SK-N-SH (cell line): ENCODE results near the gene SMPD3. TPM values are rescaled to one million over a fixed set of nuclear protein-coding genes. Genes with fewer than 3 reads are reported as not detected.

Experiments
- CTCF ChIA-PET: fragments of 300-600, 350-600 bp; formaldehyde crosslinking; extraction: SDS; loops from one replicate; lab custom pipeline; 2021; lab: Yijun Ruan, JAX
- POLR2A ChIA-PET: fragments of 350-600 bp; sonication (Branson Sonifier 250); formaldehyde crosslinking; extraction: SDS; loops from one replicate; lab custom pipeline; 2020; ENCODE audit warnings: antibody characterized with exemption, inconsistent platforms; lab: Yijun Ruan, JAX
- DNase-seq: peaks from one replicate; pipeline ENCODE4 v3.0.0; 2012
- H2AFZ ChIP-seq: fragments of 200-600 bp; sonication (generic); 2 replicates; pipeline ENCODE4 v1.8.1; 2016; ENCODE audit warnings: antibody characterized with exemption, mild to moderate bottlenecking, low read depth
- H3F3A ChIP-seq: fragments of 200-600 bp; sonication (generic); replicated peaks from 2 replicates; pipeline ENCODE3; 2016; ENCODE audit warnings: antibody characterized with exemption, mild to moderate bottlenecking; ENCODE audit not compliant: insufficient read depth
- H3K27ac ChIP-seq, 2 experiments: fragments of 200-500 bp in 1 of 2; fragments of 200-600 bp in 1 of 2; sonication (Bioruptor generic) in 1 of 2; sonication (generic), shearing (Covaris generic) in 1 of 2; 2 replicates each; pipeline versions ENCODE4 v1.5.1 to v1.6.1; 2014 to 2016; ENCODE audit warnings: low read depth in 2 of 2, inconsistent platforms in 1 of 2, low read length in 1 of 2, mild to moderate bottlenecking in 1 of 2, mixed read lengths in 1 of 2
- H3K27me3 ChIP-seq: fragments of 200-600 bp; sonication (generic), shearing (Covaris generic); 2 replicates; pipeline ENCODE4 v1.6.1; 2016; ENCODE audit warnings: mixed run types; ENCODE audit not compliant: insufficient read depth
- H3K36me3 ChIP-seq, 2 experiments: fragments of 200-500 bp in 1 of 2; fragments of 200-600 bp in 1 of 2; sonication (Bioruptor generic) in 1 of 2; sonication (generic) in 1 of 2; replicated peaks in 1 of 2; 2 replicates each; pipeline versions ENCODE3 to v1.5.1; 2014 to 2016; ENCODE audit warnings: low read length in 1 of 2, mild to moderate bottlenecking in 1 of 2; ENCODE audit not compliant: insufficient read depth in 2 of 2, control insufficient read depth in 1 of 2
- H3K4me1 ChIP-seq, 2 experiments: fragments of 200-500 bp in 1 of 2; fragments of 200-600 bp in 1 of 2; sonication (Bioruptor generic) in 1 of 2; sonication (generic), shearing (Covaris generic) in 1 of 2; 2 replicates each; pipeline versions ENCODE4 v1.5.1 to v1.6.1; 2014 to 2016; ENCODE audit warnings: low read depth in 1 of 2, low read length in 1 of 2, mixed run types in 1 of 2; ENCODE audit not compliant: insufficient read depth in 2 of 2, control insufficient read depth in 1 of 2
- H3K4me2 ChIP-seq: fragments of 200-600 bp; sonication (generic), shearing (Covaris generic); 2 replicates; pipeline ENCODE4 v1.6.1; 2017; ENCODE audit warnings: mixed run types
- H3K4me3 ChIP-seq, 2 experiments: fragments of 200-500 bp in 1 of 2; fragments of 200-600 bp in 1 of 2; sonication (Bioruptor generic) in 1 of 2; sonication (generic), shearing (Covaris generic) in 1 of 2; 2 replicates each; pipeline versions ENCODE4 v1.5.1 to v1.8.1; 2014 to 2016; ENCODE audit warnings: low read depth in 2 of 2, inconsistent platforms in 1 of 2, low read length in 1 of 2, mild to moderate bottlenecking in 1 of 2, mixed read lengths in 1 of 2, moderate library complexity in 1 of 2
- H3K79me2 ChIP-seq: fragments of 200-600 bp; sonication (generic); 2 replicates; pipeline ENCODE4 v1.8.1; 2017; ENCODE audit warnings: mild to moderate bottlenecking; ENCODE audit not compliant: insufficient read depth
- H3K9ac ChIP-seq: fragments of 200-600 bp; sonication (generic); 2 replicates; pipeline ENCODE4 v1.6.1; 2017; ENCODE audit warnings: mixed run types
- H3K9me2 ChIP-seq: fragments of 200-600 bp; sonication (generic); 2 replicates; pipeline ENCODE4 v1.6.1; 2017; ENCODE audit warnings: mixed run types
- H3K9me3 ChIP-seq: fragments of 200-600 bp; sonication (generic); 2 replicates; pipeline ENCODE4 v1.6.1; 2017; ENCODE audit warnings: mixed run types, mild to moderate bottlenecking, moderate library complexity
- H4K20me1 ChIP-seq: fragments of 200-600 bp; sonication (generic); 2 replicates; pipeline ENCODE4 v1.6.1; 2017; ENCODE audit warnings: mild to moderate bottlenecking, mixed run types; ENCODE audit not compliant: insufficient read depth
- CHD2 ChIP-seq: fragments of 150-350 bp; IDR thresholded peaks from 2 replicates; pipeline ENCODE4 v1.6.1; 2018; ENCODE audit warnings: low read length; ENCODE audit not compliant: partially characterized antibody
- EZH2phosphoT487 ChIP-seq: fragments of 200-600 bp; sonication (generic); IDR thresholded peaks from 2 replicates; pipeline ENCODE4 v1.6.1; 2017; ENCODE audit warnings: low read depth, mixed run types, mild to moderate bottlenecking, antibody characterized with exemption, moderate library complexity, borderline replicate concordance
- FOSL2 ChIP-seq: IDR thresholded peaks from 2 replicates; pipeline ENCODE4 v1.4.0; 2012; ENCODE audit warnings: low read depth, mild to moderate bottlenecking, moderate library complexity, borderline replicate concordance
- GABPA ChIP-seq: IDR thresholded peaks from 2 replicates; pipeline ENCODE4 v1.4.0; 2012; ENCODE audit warnings: low read depth, mild to moderate bottlenecking
- GATA2 ChIP-seq: sonication (generic); formaldehyde crosslinking; IDR thresholded peaks from 2 replicates; pipeline ENCODE4 v1.5.0; 2020; ENCODE audit warnings: mild to moderate bottlenecking, missing genetic modification reagents
- JUND ChIP-seq: IDR thresholded peaks from 2 replicates; pipeline ENCODE4 v1.4.0; 2012
- MEF2A ChIP-seq: IDR thresholded peaks from 2 replicates; pipeline ENCODE4 v1.4.0; 2012; ENCODE audit warnings: low read depth, borderline replicate concordance
- MXI1 ChIP-seq: IDR thresholded peaks from 2 replicates; pipeline ENCODE4 v1.6.1; 2012; ENCODE audit warnings: mild to moderate bottlenecking, low read depth, low read length, improper control_type of control experiment
- NRF1 ChIP-seq: IDR thresholded peaks from 2 replicates; pipeline ENCODE4 v1.6.1; 2012; ENCODE audit warnings: low read depth, mild to moderate bottlenecking, low read length
- PBX3 ChIP-seq: IDR thresholded peaks from 2 replicates; pipeline ENCODE4; 2012
- POLR2AphosphoS5 ChIP-seq: IDR thresholded peaks from 2 replicates; pipeline ENCODE4 v1.6.1; 2012; ENCODE audit warnings: low read depth, low read length
- RCOR1 ChIP-seq: fragments of 150-350 bp; IDR thresholded peaks from 2 replicates; pipeline ENCODE4 v1.6.1; 2017; ENCODE audit warnings: antibody characterized with exemption, low read length
- RFX5 ChIP-seq: IDR thresholded peaks from 2 replicates; pipeline ENCODE4 v1.6.1; 2012; ENCODE audit warnings: mild to moderate bottlenecking, improper control_type of control experiment, low read length
- SIN3A ChIP-seq: IDR thresholded peaks from 2 replicates; pipeline ENCODE4 v1.6.1; 2012; ENCODE audit warnings: low read depth, mild to moderate bottlenecking, low read length, moderate library complexity, borderline replicate concordance
- TAF1 ChIP-seq: IDR thresholded peaks from 2 replicates; pipeline ENCODE4 v1.6.1; 2012; ENCODE audit warnings: low read depth, mild to moderate bottlenecking, low read length, moderate library complexity, borderline replicate concordance
- USF2 ChIP-seq: fragments of 150-350 bp; IDR thresholded peaks from 2 replicates; pipeline ENCODE4 v1.6.1; 2017; ENCODE audit warnings: antibody characterized with exemption, low read length, low read depth, borderline replicate concordance
- WGBS: methylation state at CpG from one replicate; pipeline ENCODE4 v1.1.6; 2017; ENCODE audit warnings: low lambda C conversion rate; 5-methylcytosine and 5-hydroxymethylcytosine counted together
- polyA plus RNA-seq, 3 experiments: library from polyadenylated mRNA; depleted of rRNA; stranded (reverse); fragments of >200 nt; gene quantifications; 2 replicates each; pipeline ENCODE4 v1.2.3, GENCODE V29; 2012
- TF ChIP-seq, protein P1 (sequence below): fragments of 200-600 bp; sonication (generic); IDR thresholded peaks from 2 replicates; pipeline ENCODE4 v1.6.1; 2017; ENCODE audit warnings: antibody characterized with exemption, mild to moderate bottlenecking, moderate library complexity

Gene SMPD3
- polyA plus RNA-seq, 1 of the 3 experiments (the other 2 are of a cell fraction) = 0.38 TPM

DNA sequence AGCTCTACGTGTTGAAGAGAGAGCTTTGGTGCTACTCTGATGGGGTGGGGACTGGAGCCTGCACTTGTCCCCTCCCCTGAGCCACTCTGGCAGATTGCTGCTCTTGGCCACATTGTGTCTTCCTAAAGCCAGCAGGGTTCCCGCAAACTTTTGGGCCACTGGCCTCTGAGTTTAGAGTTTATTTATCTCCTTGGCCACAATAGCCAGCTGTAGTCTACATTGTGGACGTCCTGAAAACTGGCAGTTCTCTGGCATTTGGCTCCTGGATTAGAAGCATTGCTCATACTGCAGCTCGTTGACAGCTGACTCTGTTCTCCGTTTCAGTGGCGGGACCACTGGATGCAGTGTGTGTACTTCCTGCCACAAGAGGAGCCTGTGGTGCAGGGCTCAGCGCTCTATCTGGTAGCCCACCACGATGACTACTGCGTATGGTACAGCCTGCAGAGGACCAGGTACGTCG is 102.9 kb downstream of the SMPD3 start (continued):
- no peak for TF ChIP-seq PBX3
- no peak for TF ChIP-seq JUND

- no peak overlapping the region for H3K9ac ChIP-seq
- POLR2A ChIA-PET = interaction anchor here (0.7 kb wide), 1 partner anchor 495 kb away, joined by 3 read pairs; no protein-coding TSS in a partner anchor
- TF ChIP-seq GABPA = no peak
- TF ChIP-seq RCOR1 = no peak
- TF ChIP-seq MEF2A = no peak
- no peak for TF ChIP-seq FOSL2
- no peak for TF ChIP-seq CHD2
- no peak for TF ChIP-seq NRF1
- TF ChIP-seq TAF1 = no peak
- TF ChIP-seq POLR2AphosphoS5 = no peak
- no peak for TF ChIP-seq SIN3A
- TF ChIP-seq MXI1 = no peak
- no peak for TF ChIP-seq RFX5
- no peak for TF ChIP-seq EZH2phosphoT487
- TF ChIP-seq, protein P1, sequence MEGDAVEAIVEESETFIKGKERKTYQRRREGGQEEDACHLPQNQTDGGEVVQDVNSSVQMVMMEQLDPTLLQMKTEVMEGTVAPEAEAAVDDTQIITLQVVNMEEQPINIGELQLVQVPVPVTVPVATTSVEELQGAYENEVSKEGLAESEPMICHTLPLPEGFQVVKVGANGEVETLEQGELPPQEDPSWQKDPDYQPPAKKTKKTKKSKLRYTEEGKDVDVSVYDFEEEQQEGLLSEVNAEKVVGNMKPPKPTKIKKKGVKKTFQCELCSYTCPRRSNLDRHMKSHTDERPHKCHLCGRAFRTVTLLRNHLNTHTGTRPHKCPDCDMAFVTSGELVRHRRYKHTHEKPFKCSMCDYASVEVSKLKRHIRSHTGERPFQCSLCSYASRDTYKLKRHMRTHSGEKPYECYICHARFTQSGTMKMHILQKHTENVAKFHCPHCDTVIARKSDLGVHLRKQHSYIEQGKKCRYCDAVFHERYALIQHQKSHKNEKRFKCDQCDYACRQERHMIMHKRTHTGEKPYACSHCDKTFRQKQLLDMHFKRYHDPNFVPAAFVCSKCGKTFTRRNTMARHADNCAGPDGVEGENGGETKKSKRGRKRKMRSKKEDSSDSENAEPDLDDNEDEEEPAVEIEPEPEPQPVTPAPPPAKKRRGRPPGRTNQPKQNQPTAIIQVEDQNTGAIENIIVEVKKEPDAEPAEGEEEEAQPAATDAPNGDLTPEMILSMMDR = no peak
- no peak for TF ChIP-seq USF2
- TF ChIP-seq GATA2 (CRISPR knock-in tag) = no peak
- H3K9me2 ChIP-seq = no peaks in the 10 kb centered on the region
- 96% methylated on average over 11 of the region's 11 CpGs for WGBS
- H3K79me2 ChIP-seq = no peaks in the 10 kb centered on the region
- H3K4me3 ChIP-seq = no peak overlapping the region
- H3K9me3 ChIP-seq = no peaks in the 10 kb centered on the region
- no peaks in the 10 kb centered on the region for H3F3A ChIP-seq
- H3K27ac ChIP-seq = no peak overlapping the region
- H3K4me1 ChIP-seq = no peaks in the 10 kb centered on the region
- CTCF ChIA-PET = interaction anchor here (0.7 to 3.1 kb wide), 4 partner anchors 11 to 83 kb away, joined by 3 to 15 read pairs (median 4); partner anchors contain the start of gene SLC7A6
- H2AFZ ChIP-seq = no peak overlapping the region
- H3K27me3 ChIP-seq = no peaks in the 10 kb centered on the region
- no peaks in the 10 kb centered on the region for H4K20me1 ChIP-seq
- H3K4me2 ChIP-seq = no peak overlapping the region
- H3K36me3 ChIP-seq = peaks cover 18 to 72% of the 10 kb centered on the region in 2 experiments
- no peak for DNase-seq
These were observed 104.1 kb downstream of the SMPD3 start for GRCh38 chr16:68344252-68344651.
